GM18507 (cell line): Measurements from ENCODE around the gene TAP1.

ENCODE experiments used
- DNase-seq: peaks from one replicate; pipeline ENCODE4 v3.0.0; 2011; ENCODE audit warnings: low read depth; ENCODE audit not compliant: insufficient read length; ENCODE audit errors: extremely low spot score
- FAIRE-seq: peaks from 2 replicates; lab custom pipeline; 2011; peaks lifted over from hg19 to GRCh38; lab: Jason Lieb, UNC

TAP1 gene

GRCh38 chr6:32843331-32843978, 10.0 kb downstream of the TAP1 start:
- FAIRE-seq (peak; percentile 29), DNase-seq (no peak)

DNA sequence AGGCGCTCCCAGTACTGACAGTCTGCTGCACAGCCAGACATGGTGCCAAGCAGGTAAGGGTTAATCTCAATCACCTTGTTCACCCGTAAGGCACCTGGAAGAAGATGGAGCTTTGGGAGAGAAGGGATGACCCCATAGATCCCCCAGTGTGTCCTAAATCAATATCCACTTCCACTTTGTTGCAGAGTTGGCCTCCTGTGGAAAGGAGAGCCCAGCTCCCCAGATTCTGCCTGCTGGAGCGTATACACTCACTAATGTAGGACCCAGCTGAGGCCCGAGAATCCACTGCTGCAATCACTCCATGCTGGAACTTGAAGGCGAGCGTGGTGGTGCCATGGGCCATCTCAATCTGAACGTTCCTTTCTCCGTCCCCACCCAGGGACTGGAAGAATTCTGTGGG, 10.8 kb downstream of the TAP1 start:
- FAIRE-seq: peak; percentile 38

DNA sequence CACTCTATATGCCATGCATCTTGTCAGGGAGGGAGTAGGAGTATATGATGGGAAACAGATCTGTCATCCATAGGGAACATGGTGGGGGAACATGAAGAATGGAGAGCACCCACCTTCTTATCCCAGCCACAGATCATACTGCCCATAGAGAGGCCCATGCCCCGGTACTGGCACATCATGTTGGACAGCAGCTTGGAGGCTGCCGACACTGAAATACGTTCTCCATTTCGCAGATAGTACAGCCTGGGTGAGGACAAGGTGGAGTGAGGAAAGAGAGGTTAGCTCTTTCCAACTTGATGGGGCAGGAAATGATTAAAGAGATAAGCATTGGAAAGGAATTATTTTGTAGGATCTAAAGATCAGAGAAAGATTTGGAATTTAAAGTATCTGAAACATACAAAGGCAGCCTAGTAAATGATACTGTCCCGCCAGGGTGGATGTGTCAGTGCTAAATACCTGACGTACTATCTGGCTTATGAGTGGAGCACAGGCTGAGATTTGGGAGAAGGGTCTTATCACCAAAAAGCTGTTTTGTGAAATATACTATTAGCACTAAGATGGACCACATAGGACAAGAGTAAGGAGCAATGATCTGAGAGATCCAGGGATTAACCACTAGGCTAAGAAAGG, 11.4 kb downstream of the TAP1 start:
- DNase-seq (no peak), FAIRE-seq (no peak)

More for the DNA sequence above, 10.8 kb downstream of the TAP1 start:
- no peak for DNase-seq

GRCh38 chr6:32840604-32841246, 12.8 kb downstream of the TAP1 start:
- DNase-seq: no peak

GRCh38 chr6:32839356-32839755, 14.1 kb downstream of the TAP1 start:
- DNase-seq: no peak
- no peak for FAIRE-seq

More at GRCh38 chr6:32840604-32841246, 12.8 kb downstream of the TAP1 start:
- peak; percentile 81 for FAIRE-seq

DNA sequence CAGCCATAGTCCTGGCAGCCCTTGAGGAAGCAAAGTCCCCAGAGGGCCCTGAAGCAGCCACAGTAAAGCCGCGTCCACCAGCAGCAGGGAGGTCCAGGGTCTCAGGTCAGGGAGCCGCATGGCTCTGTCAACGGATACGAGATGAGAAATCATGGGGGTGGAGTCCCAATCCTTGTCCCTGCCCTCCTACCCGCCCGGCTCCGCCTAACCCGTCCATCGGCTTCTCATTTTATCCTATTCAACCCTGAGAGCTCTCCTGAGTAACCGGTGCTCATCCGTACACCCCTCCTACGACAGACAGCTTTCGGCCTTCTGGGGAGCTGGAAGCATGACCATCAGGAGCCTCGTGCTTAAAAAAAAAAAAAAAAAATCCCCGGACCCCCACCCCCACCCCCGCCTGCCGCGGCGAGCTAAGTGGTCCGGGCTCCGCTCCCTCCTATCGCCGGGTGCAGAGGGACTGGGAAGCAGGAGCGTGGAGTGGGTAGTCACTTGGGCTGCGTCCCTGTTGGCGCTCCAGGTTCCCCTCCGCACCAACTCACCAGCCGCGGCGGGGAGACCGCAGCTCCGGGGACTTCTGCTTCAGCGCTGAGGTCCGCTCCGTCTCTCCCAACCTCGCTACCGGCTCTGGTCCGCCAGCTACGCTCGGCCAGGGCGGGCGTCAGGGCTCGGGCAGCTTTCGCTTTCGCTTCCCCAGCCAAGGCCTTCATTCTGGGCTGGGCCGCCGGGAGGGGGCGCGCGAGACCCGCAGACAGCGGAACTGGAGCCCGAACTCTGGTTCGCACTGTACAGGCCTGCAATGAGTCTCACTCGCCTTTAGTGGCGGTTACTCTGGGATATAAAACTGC, 15.2 kb downstream of the TAP1 start, which contains the start of gene TAP2:
TAP2 (minus strand) TSS at position 626 of the 845 bp plus-strand sequence; CDS start at position 120, 506 bp downstream.
- FAIRE-seq (peak; percentile 93), DNase-seq (peak; percentile 80)

- FAIRE-seq (peak; percentile 55), DNase-seq (no peak)
These were observed 15.8 kb downstream of the TAP1 start for GRCh38 chr6:32837651-32838113.

DNA sequence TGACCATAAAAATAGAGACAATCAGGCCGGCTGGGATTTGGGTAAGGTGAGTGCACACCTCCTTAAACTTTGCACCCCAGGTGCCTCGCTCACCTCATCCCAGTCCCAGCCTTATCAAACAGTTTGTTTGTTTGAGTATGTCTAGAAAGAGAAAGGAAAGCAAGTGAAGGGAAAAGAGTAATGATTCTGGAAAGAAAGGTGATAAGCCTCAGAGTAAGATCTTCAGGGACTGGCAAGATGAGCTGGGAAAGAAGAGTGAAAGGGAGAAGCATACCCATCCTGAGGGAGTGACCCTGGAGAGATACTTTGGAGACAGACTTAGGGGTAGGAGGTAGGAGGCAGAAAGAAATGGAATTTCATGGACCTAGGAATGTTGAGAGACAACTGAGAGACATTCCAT, 16.6 kb downstream of the TAP1 start:
- no peak for FAIRE-seq
- no peak for DNase-seq

GRCh38 chr6:32835167-32835893, 18.2 kb downstream of the TAP1 start:
- FAIRE-seq (no peak), DNase-seq (no peak)

GRCh38 chr6:32833664-32834063, 19.8 kb downstream of the TAP1 start:
- DNase-seq (no peak), FAIRE-seq (no peak)

DNA sequence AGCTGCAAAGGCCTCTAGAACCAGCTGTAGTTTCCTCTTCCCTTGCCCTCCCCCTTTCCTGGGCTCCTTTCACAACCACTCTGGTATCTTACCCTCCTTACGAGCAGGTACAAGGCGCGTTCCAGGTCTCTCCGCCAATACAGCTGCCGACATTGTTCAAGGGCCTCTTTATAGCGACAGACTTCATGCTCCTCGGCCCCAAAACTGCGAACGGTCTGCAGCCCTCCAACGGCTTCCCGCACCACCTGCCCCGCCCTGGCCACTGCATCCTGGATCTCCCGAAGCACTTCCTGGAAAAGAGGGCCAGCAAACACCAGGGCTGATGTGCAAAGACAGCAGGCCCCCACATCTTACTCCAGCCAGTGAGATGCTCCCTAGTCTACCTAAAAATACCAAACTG, 21.0 kb downstream of the TAP1 start:
- FAIRE-seq (no peak), DNase-seq (no peak)

- no peak for DNase-seq
- FAIRE-seq: no peak
These were observed 22.6 kb downstream of the TAP1 start for GRCh38 chr6:32830936-32831335.

- DNase-seq (no peak), FAIRE-seq (no peak)
These were observed 23.5 kb downstream of the TAP1 start for GRCh38 chr6:32830017-32830416.

DNA sequence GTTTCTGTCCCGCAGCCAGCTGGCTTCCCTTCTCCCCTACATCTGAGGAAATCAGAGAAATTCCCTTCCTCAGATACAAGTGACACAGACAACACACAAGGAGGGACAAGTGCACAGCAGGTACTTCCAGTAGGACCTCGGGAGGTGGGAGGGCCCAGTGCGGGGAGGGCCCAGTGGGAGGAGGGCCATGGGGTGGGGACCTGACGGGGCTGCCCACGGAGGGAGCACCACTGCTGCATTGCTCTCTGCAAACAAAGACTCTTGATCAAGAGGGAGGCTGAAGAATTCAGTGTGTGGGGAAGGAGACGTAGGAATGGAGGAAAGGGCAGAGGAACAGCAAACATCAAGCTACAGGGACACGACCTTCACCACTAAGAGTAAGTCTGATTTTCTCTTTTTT, 24.0 kb downstream of the TAP1 start:
- no peak for DNase-seq
- FAIRE-seq: no peak

DNA sequence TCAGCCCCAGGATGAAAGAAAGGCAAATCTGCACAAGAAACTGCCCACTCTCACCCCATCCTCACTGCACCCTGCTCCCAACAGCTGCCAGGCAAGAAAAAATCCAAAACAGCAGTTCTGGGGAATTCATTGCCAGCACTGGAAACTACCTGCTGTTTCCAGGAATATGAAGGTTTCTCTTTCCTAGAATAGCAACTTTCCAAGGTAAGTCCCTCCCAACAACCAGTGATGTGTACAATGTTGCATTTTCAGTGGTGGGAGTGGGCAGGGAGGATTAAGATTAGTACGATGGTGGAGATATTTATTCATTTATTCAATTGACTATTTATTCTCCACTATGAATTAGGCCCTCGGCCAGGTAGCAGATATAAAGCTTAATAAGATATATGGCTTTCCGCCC, 26.5 kb downstream of the TAP1 start:
- no peak for FAIRE-seq
- no peak for DNase-seq

GRCh38 chr6:32825966-32826365, 27.5 kb downstream of the TAP1 start:
- FAIRE-seq: peak; percentile 66
- no peak for DNase-seq

- DNase-seq: no peak
- no peak for FAIRE-seq
These were observed 33.8 kb downstream of the TAP1 start for GRCh38 chr6:32819729-32820128.

- DNase-seq: no peak
- no peak for FAIRE-seq
These were observed 34.6 kb downstream of the TAP1 start for GRCh38 chr6:32818867-32819266.

DNA sequence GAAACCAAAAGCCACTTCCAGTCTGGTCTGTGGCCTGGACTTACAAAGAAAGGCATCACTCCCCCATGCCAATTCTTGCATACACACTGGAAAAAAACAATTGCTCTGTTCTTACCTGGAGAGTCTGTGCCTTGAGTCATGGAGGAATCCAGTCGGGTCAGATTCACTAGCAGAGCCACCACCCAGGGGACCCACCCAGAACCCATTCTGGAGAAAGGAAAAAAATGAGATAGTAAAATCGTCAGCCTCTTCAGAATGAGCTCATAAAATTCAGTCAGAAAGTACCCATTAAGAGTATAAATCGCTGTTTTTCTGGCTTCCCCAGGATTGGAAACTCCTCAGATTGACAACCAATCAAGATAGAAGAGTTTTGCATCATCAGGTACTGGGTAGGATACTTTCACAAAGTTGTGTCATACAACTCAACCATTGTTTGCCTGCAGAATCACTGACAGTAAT, 36.7 kb downstream of the TAP1 start, which contains the start of gene HLA-DOB:
HLA-DOB (minus strand) TSS at position 257 of the 459 bp plus-strand sequence; CDS start at position 206, 51 bp downstream.
- FAIRE-seq: no peak
- peak; percentile 59 for DNase-seq
